ENCODE measurements around the gene RGCC. TPM values are rescaled to one million over a fixed set of nuclear protein-coding genes. Genes with fewer than 3 reads are reported as not detected.

The RGCC gene
- total and polyA plus RNA-seq, 9 of the 15 experiments (the other 6 are each of a cell fraction or from before 2014, with no cell fraction given): 0.51 to 10.4 (median 5.8) TPM

- POLR2A ChIA-PET: no interaction called here
- H2AFZ ChIP-seq (ENCODE audit: low read depth, low read length): no peak overlapping the region
- no peaks in the 10 kb centered on the region; a peak in 1 of 5 replicates for H3K27me3 ChIP-seq (ENCODE audit: control insufficient read depth in 2 of 2, insufficient read depth in 2 of 2, low read length in 2 of 2)
- H3K4me3 ChIP-seq: no peak overlapping the region
- H4K20me1 ChIP-seq (replicated peaks; ENCODE audit: control insufficient read depth, insufficient read depth, low read length): no peaks in the 10 kb centered on the region
- BruUV-seq (replicated peaks): no TSS peak
- H3K9ac ChIP-seq (ENCODE audit: insufficient read depth in 1 of 2, low read depth in 2 of 2, low read length in 2 of 2): no peak overlapping the region
- DNase-seq (ENCODE audit: extremely low read depth in 1 of 4, low spot score in 3 of 4): no peak
- H3K9me1 ChIP-seq (ENCODE audit: control insufficient read depth, insufficient read depth, low read length): no peaks in the 10 kb centered on the region
- TF ChIP-seq BCOR (IDR thresholded peaks at IDR 0.05) (no peak), RBM22 (IDR thresholded peaks at IDR 0.05; ENCODE audit: low read depth, low read length, poor library complexity, severe bottlenecking) (no peak), ZNF444 (CRISPR knock-in tag; IDR thresholded peaks at IDR 0.05) (no peak), HNRNPL (IDR thresholded peaks at IDR 0.05; ENCODE audit: low read depth, low read length) (no peak), ETS2 (tag; IDR thresholded peaks at IDR 0.05; ENCODE audit: borderline replicate concordance, poor library complexity, severe bottlenecking) (no peak), TCFL5 (CRISPR knock-in tag; conservative IDR thresholded peaks at IDR 0.05) (no peak), CEBPB (tag; IDR thresholded peaks at IDR 0.05) (no peak), NR4A1 (CRISPR knock-in tag; IDR thresholded peaks at IDR 0.05) (no peak), NR4A1 (tag; IDR thresholded peaks at IDR 0.05) (no peak), ZNF134 (CRISPR knock-in tag; conservative IDR thresholded peaks at IDR 0.05) (no peak), ZBTB34 (CRISPR knock-in tag; IDR thresholded peaks at IDR 0.05) (no peak), HDAC8 (tag; IDR thresholded peaks at IDR 0.05) (no peak), NR2C1 (IDR thresholded peaks at IDR 0.05) (no peak), NR2C1 (tag; IDR thresholded peaks at IDR 0.05) (no peak), SNIP1 (IDR thresholded peaks at IDR 0.05; ENCODE audit: low read depth) (no peak), TAF1 (IDR thresholded peaks at IDR 0.05; ENCODE audit: control insufficient read depth, extremely low read depth, insufficient read depth, low read length, severe bottlenecking) (no peak), NCOR1 (IDR thresholded peaks at IDR 0.05) (no peak)
- TF ChIP-seq, protein P1, sequence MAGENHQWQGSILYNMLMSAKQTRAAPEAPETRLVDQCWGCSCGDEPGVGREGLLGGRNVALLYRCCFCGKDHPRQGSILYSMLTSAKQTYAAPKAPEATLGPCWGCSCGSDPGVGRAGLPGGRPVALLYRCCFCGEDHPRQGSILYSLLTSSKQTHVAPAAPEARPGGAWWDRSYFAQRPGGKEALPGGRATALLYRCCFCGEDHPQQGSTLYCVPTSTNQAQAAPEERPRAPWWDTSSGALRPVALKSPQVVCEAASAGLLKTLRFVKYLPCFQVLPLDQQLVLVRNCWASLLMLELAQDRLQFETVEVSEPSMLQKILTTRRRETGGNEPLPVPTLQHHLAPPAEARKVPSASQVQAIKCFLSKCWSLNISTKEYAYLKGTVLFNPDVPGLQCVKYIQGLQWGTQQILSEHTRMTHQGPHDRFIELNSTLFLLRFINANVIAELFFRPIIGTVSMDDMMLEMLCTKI (IDR thresholded peaks at IDR 0.05; ENCODE audit: partially characterized antibody): no peak
- TF ChIP-seq, protein P2, sequence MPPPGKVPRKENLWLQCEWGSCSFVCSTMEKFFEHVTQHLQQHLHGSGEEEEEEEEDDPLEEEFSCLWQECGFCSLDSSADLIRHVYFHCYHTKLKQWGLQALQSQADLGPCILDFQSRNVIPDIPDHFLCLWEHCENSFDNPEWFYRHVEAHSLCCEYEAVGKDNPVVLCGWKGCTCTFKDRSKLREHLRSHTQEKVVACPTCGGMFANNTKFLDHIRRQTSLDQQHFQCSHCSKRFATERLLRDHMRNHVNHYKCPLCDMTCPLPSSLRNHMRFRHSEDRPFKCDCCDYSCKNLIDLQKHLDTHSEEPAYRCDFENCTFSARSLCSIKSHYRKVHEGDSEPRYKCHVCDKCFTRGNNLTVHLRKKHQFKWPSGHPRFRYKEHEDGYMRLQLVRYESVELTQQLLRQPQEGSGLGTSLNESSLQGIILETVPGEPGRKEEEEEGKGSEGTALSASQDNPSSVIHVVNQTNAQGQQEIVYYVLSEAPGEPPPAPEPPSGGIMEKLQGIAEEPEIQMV (tag; conservative IDR thresholded peaks at IDR 0.05; ENCODE audit: low read depth): no peak
- intact Hi-C loops (cut with micrococcal nuclease) (no loop called here), in situ Hi-C loops (cut with MboI) (loop anchor here (25.0 kb wide), 1 partner anchor 696 kb away; no protein-coding TSS in a partner anchor)
- CTCF ChIA-PET (ENCODE audit: low intra/inter-chr PET ratio): no interaction called here
- H3K4me1 ChIP-seq (replicated peaks in 1 of 2; ENCODE audit: control insufficient read depth in 2 of 2, insufficient read depth in 2 of 2, low read length in 2 of 2): no peaks in the 10 kb centered on the region; a peak in 1 of 5 replicates
- H3K36me3 ChIP-seq (ENCODE audit: control insufficient read depth, insufficient read depth, low read length): no peaks in the 10 kb centered on the region
- H3K9me3 ChIP-seq (replicated peaks; ENCODE audit: control insufficient read depth, insufficient read depth, low read depth, low read length): no peaks in the 10 kb centered on the region
- no peaks in the 10 kb centered on the region for H3K79me2 ChIP-seq (ENCODE audit: control insufficient read depth, insufficient read depth, low read length)
- 0% methylated on average over 2 of the region's 3 CpGs for WGBS (ENCODE audit: insufficient coverage, low coverage, missing lambda C conversion rate)
- FAIRE-seq: no peak
- no peak for ATAC-seq
- no peak overlapping the region for H3K27ac ChIP-seq (ENCODE audit: extremely low read depth, low read depth, low read length)
- no peak overlapping the region for H3K4me2 ChIP-seq (ENCODE audit: insufficient read depth, low read length)
Measured at GRCh38 chr13:41416276-41416675, 41.1 kb upstream of the RGCC start.

Data from K562 (cell line).